ENCODE results near the gene CEACAM1.

The CEACAM1 gene

GRCh38 chr19:42519108-42519507 is 9.2 kb downstream of the CEACAM1 start:
- no peak for TF ChIP-seq TSHZ2 (CRISPR knock-in tag; IDR thresholded peaks at IDR 0.05)
- no peak for TF ChIP-seq PATZ1 (CRISPR knock-in tag; IDR thresholded peaks at IDR 0.05; ENCODE audit: borderline replicate concordance)
- no peak for TF ChIP-seq ZFP30 (CRISPR knock-in tag; IDR thresholded peaks at IDR 0.05)
- no peak for TF ChIP-seq SNAI2 (CRISPR knock-in tag; IDR thresholded peaks at IDR 0.05)
- no peak for TF ChIP-seq BACH2 (CRISPR knock-in tag; IDR thresholded peaks at IDR 0.05; ENCODE audit: borderline replicate concordance)
- no peak for TF ChIP-seq OSR1 (CRISPR knock-in tag; IDR thresholded peaks at IDR 0.05)

GRCh38 chr19:42516771-42517170 is 11.5 kb downstream of the CEACAM1 start:
- no peak for TF ChIP-seq RARB (CRISPR knock-in tag; IDR thresholded peaks at IDR 0.05)
- no peak for TF ChIP-seq ARNTL (CRISPR knock-in tag; IDR thresholded peaks at IDR 0.05; ENCODE audit: borderline replicate concordance, low read depth)
- no peak for TF ChIP-seq ZFP3 (CRISPR knock-in tag; IDR thresholded peaks at IDR 0.05)
- ATAC-seq, result no peak

More at GRCh38 chr19:42519108-42519507, 9.2 kb downstream of the CEACAM1 start:
- no peak for ATAC-seq

- TF ChIP-seq ZFP30 (CRISPR knock-in tag; IDR thresholded peaks at IDR 0.05) (no peak), ISL1 (CRISPR knock-in tag; IDR thresholded peaks at IDR 0.05) (no peak), GLIS3 (CRISPR knock-in tag; IDR thresholded peaks at IDR 0.05) (no peak), ZNF8 (CRISPR knock-in tag; IDR thresholded peaks at IDR 0.05) (no peak), POU6F1 (CRISPR knock-in tag; IDR thresholded peaks at IDR 0.05; ENCODE audit: borderline replicate concordance, low read depth) (no peak), SNAI2 (CRISPR knock-in tag; IDR thresholded peaks at IDR 0.05) (no peak)
- ATAC-seq, result no peak
Measured at GRCh38 chr19:42515241-42515832, 12.9 kb downstream of the CEACAM1 start.

GRCh38 chr19:42514449-42514848 is 13.8 kb downstream of the CEACAM1 start:
- no peak for ATAC-seq
- TF ChIP-seq ARNTL (CRISPR knock-in tag; IDR thresholded peaks at IDR 0.05; ENCODE audit: borderline replicate concordance, low read depth), result no peak
- no peak for TF ChIP-seq ZC3H10 (CRISPR knock-in tag; IDR thresholded peaks at IDR 0.05)
- no peak for TF ChIP-seq PATZ1 (CRISPR knock-in tag; IDR thresholded peaks at IDR 0.05; ENCODE audit: borderline replicate concordance)
- no peak for TF ChIP-seq CSDC2 (CRISPR knock-in tag; IDR thresholded peaks at IDR 0.05)
- TF ChIP-seq ZFP3 (CRISPR knock-in tag; IDR thresholded peaks at IDR 0.05), result no peak
- TF ChIP-seq POU6F1 (CRISPR knock-in tag; IDR thresholded peaks at IDR 0.05; ENCODE audit: borderline replicate concordance, low read depth), result no peak
- no peak for TF ChIP-seq CREB5 (CRISPR knock-in tag; IDR thresholded peaks at IDR 0.05; ENCODE audit: low read depth)
